Endodermal cell (in vitro differentiated cells): ENCODE results near the gene CXCL8. TPM values are rescaled to one million over a fixed set of nuclear protein-coding genes. Genes with fewer than 3 reads are reported as not detected.
"Not testable (repeated sequence)": the region's sequence is repeated elsewhere in the genome, so short reads cannot be mapped to it uniquely, and the experiment has no call there.

Experiments
- DNase-seq: peaks from one replicate; pipeline ENCODE4 v3.0.0-alpha.2; 2017
- H3K27ac ChIP-seq: 2 replicates; pipeline ENCODE4 v1.5.1; 2013; ENCODE audit warnings: mild to moderate bottlenecking, low read depth, low read length, moderate library complexity
- H3K27me3 ChIP-seq: 2 replicates; pipeline ENCODE4 v1.6.1; 2013; ENCODE audit warnings: mild to moderate bottlenecking, low read length, moderate library complexity; ENCODE audit not compliant: insufficient read depth, control insufficient read depth, poor library complexity, severe bottlenecking
- H3K36me3 ChIP-seq: 2 replicates; pipeline ENCODE4 v1.7.0; 2013; ENCODE audit warnings: mild to moderate bottlenecking, low read length, moderate library complexity; ENCODE audit not compliant: control insufficient read depth, insufficient read depth
- H3K4me1 ChIP-seq: one replicate; pipeline ENCODE4 v1.7.0; 2013; ENCODE audit warnings: low read length; ENCODE audit not compliant: control insufficient read depth, insufficient read depth
- H3K4me3 ChIP-seq: 2 replicates; pipeline ENCODE4 v1.5.1; 2013; ENCODE audit warnings: mild to moderate bottlenecking, low read length, moderate library complexity
- H3K9ac ChIP-seq: 2 replicates; pipeline ENCODE4 v1.6.1; 2013; ENCODE audit warnings: mild to moderate bottlenecking, low read length, moderate library complexity; ENCODE audit not compliant: poor library complexity, severe bottlenecking; ENCODE audit errors: extremely low read depth
- H3K9me3 ChIP-seq: 2 replicates; pipeline ENCODE4 v1.6.1; 2013; ENCODE audit warnings: mild to moderate bottlenecking, low read length, moderate library complexity; ENCODE audit not compliant: control insufficient read depth
- H3K27ac Mint-ChIP-seq: 2 replicates; pipeline ENCODE4 v1.8.0; 2020; ENCODE audit warnings: mixed read lengths
- H3K27me3 Mint-ChIP-seq: 2 replicates; pipeline ENCODE4 v1.8.0; 2021; ENCODE audit warnings: mild to moderate bottlenecking, mixed read lengths; ENCODE audit not compliant: insufficient read depth
- H3K36me3 Mint-ChIP-seq: 2 replicates; pipeline ENCODE4 v1.8.0; 2020; ENCODE audit warnings: low read depth, mixed read lengths
- H3K4me1 Mint-ChIP-seq: 2 replicates; pipeline ENCODE4 v1.8.0; 2020; ENCODE audit warnings: mixed read lengths
- H3K4me3 Mint-ChIP-seq: 2 replicates; pipeline ENCODE4 v1.8.0; 2020; ENCODE audit warnings: mild to moderate bottlenecking, moderate library complexity, mixed read lengths
- H3K9me3 Mint-ChIP-seq: 2 replicates; pipeline ENCODE4 v1.8.0; 2020; ENCODE audit warnings: mild to moderate bottlenecking, mixed read lengths
- CTCF ChIP-seq: fragments of 200-600 bp; sonication (generic); conservative IDR thresholded peaks from 2 replicates; pipeline ENCODE4 v1.5.0; 2021; ENCODE audit warnings: antibody characterized with exemption, mild to moderate bottlenecking
- WGBS, 2 experiments: methylation state at CpG; one replicate each; pipeline versions ENCODE4 v1.1.5 to v1.1.7; 2013; ENCODE audit warnings: missing lambda C conversion rate in 2 of 2, mixed read lengths in 1 of 2; ENCODE audit not compliant: insufficient coverage in 1 of 2, insufficient read length in 1 of 2; 5-methylcytosine and 5-hydroxymethylcytosine counted together
- long read RNA-seq, 4 experiments: library from polyadenylated mRNA in 2 of 4; library from RNA in 1 of 4; library from capped mRNA in 1 of 4; stranded (forward) in 3 of 4; unstranded in 1 of 4; transcript quantifications; one replicate each; pipeline ENCODE4 v2.0.0, GENCODE V29; 2020 to 2021; ENCODE audit warnings: inconsistent platforms in 1 of 4
- polyA plus RNA-seq, 2 experiments: library from polyadenylated mRNA; stranded (reverse); fragments of 50-300 nt; gene quantifications; one replicate each; pipeline ENCODE4 v1.2.3, GENCODE V29; 2013
- total RNA-seq, 2 donors: library from RNA; stranded (reverse); fragmentation: NEBNext Ultra II Directional in 1 of 2; extraction: Animal tissue kit (Norgen Biotek cat#: 25700) in 1 of 2; gene quantifications; 2 replicates in 1 of 2; 3 replicates in 1 of 2; pipeline ENCODE4 v1.2.1, GENCODE V29; 2021

Gene CXCL8
- total RNA-seq, result not detected
- not detected for polyA plus RNA-seq (2013, experiment 1 of 2)
- polyA plus RNA-seq (2013, experiment 2 of 2), result not detected
- long read RNA-seq, experiment 1, result 0 reads
- long read RNA-seq, experiment 2, result 0 reads
- long read RNA-seq, experiment 3, result 0 reads
- long read RNA-seq, experiment 4, result 0 reads

GRCh38 chr4:73740353-73740778 is at the start of gene CXCL8:
TSS of gene CXCL8 (plus strand) at chr4:73740569. CDS start at chr4:73740659, 90 bp downstream.
- Histone ChIP-seq H3K4me1 (no peaks in the 10 kb centered on the region), H3K4me3 (no peak within 1 kb of the TSS), H3K9ac (no peak within 1 kb of the TSS), H3K27me3 (no peaks in the 10 kb centered on the region), H3K9me3 (no peaks in the 10 kb centered on the region), H3K36me3 (no peaks in the 10 kb centered on the region), H3K27ac (no peak within 1 kb of the TSS)
- Mint-ChIP-seq H3K36me3 (no peaks in the 10 kb centered on the region), H3K4me3 (no peak within 1 kb of the TSS), H3K27me3 (no peaks in the 10 kb centered on the region), H3K9me3 (peaks cover 2% of the 10 kb centered on the region), H3K4me1 (no peaks in the 10 kb centered on the region), H3K27ac (no peak within 1 kb of the TSS)
- no peak for TF ChIP-seq CTCF
- WGBS, 2 experiments, result 87 to 96% methylated on average over 4 to 7 of the region's 7 CpGs
- no peak for DNase-seq

GRCh38 chr4:73691201-73691600 is 49.2 kb upstream of the CXCL8 start:
- not testable (repeated sequence) for H3K4me3 Mint-ChIP-seq, H3K27ac Mint-ChIP-seq, H3K27ac ChIP-seq, H3K4me3 ChIP-seq, H3K36me3 Mint-ChIP-seq, H3K4me1 Mint-ChIP-seq, H3K4me1 ChIP-seq, H3K9me3 Mint-ChIP-seq, DNase-seq, H3K27me3 Mint-ChIP-seq, H3K27me3 ChIP-seq, H3K9ac ChIP-seq, H3K36me3 ChIP-seq, H3K9me3 ChIP-seq
- WGBS, 2 experiments, result 100% methylated on average over 2 of the region's 4 CpGs; no CpG with 5 or more reads in 1 of the 2 experiments

GRCh38 chr4:73691759-73692158 is 48.6 kb upstream of the CXCL8 start:
- no peak for DNase-seq
- Histone ChIP-seq H3K27me3 (no peaks in the 10 kb centered on the region), H3K9ac (no peak overlapping the region), H3K4me3 (no peak overlapping the region), H3K36me3 (no peaks in the 10 kb centered on the region), H3K9me3 (no peaks in the 10 kb centered on the region), H3K27ac (no peak overlapping the region), H3K4me1 (no peaks in the 10 kb centered on the region)
- H3K9me3 Mint-ChIP-seq, result no peaks in the 10 kb centered on the region
- no peaks in the 10 kb centered on the region for H3K36me3 Mint-ChIP-seq
- no peak overlapping the region for H3K27ac Mint-ChIP-seq
- no peaks in the 10 kb centered on the region for H3K4me1 Mint-ChIP-seq
- H3K4me3 Mint-ChIP-seq, result no peak overlapping the region
- no peaks in the 10 kb centered on the region for H3K27me3 Mint-ChIP-seq
- TF ChIP-seq CTCF, result no peak

GRCh38 chr4:73692254-73692653 is 48.1 kb upstream of the CXCL8 start:
- Mint-ChIP-seq H3K4me1 (no peaks in the 10 kb centered on the region), H3K27ac (no peak overlapping the region), H3K36me3 (no peaks in the 10 kb centered on the region), H3K4me3 (no peak overlapping the region), H3K9me3 (no peaks in the 10 kb centered on the region), H3K27me3 (no peaks in the 10 kb centered on the region)
- no peaks in the 10 kb centered on the region for H3K36me3 ChIP-seq
- H3K4me1 ChIP-seq, result no peaks in the 10 kb centered on the region
- 86 to 100% methylated on average over 1 of the region's 1 CpG for WGBS, 2 experiments
- DNase-seq, result no peak
- no peak for TF ChIP-seq CTCF
- no peaks in the 10 kb centered on the region for H3K9me3 ChIP-seq
- H3K27me3 ChIP-seq, result no peaks in the 10 kb centered on the region
- H3K9ac ChIP-seq, result no peak overlapping the region
- H3K27ac ChIP-seq, result no peak overlapping the region
- H3K4me3 ChIP-seq, result no peak overlapping the region
